Caco-2 (cell line): ENCODE results near the gene DENND2A. TPM values are rescaled to one million over a fixed set of nuclear protein-coding genes. Genes with fewer than 3 reads are reported as not detected.
A peak's percentile ranks its signal among the peaks of the same experiment; 100 is the strongest.

Experiments used
- BruUV-seq: library from RNA; stranded (reverse); fragments of 400-500 nt; replicated peaks from 2 replicates; lab custom pipeline; 2021; lab: Mats Ljungman, UMichigan
- CTCF ChIA-PET: fragments of 300-600 bp; sonication (Branson Sonifier 250); formaldehyde crosslinking; loops from one replicate; lab custom pipeline; 2022; ENCODE audit warnings: antibody characterized with exemption; lab: Charles Lee
- POLR2A ChIA-PET: fragments of 300-600 bp; sonication (Branson Sonifier 250); formaldehyde crosslinking; loops from one replicate; lab custom pipeline; 2022; ENCODE audit warnings: antibody characterized with exemption; lab: Charles Lee
- DNase-seq, 2 experiments: peaks; one replicate each; pipeline versions ENCODE4 v3.0.0 to v3.0.0-alpha.2; 2020 to 2022
- H3K27me3 ChIP-seq: replicated peaks from 2 replicates; pipeline ENCODE4 v1.6.0; 2011; ENCODE audit warnings: low read length; ENCODE audit not compliant: control insufficient read depth, insufficient read depth
- H3K36me3 ChIP-seq: 2 replicates; pipeline ENCODE4 v1.5.1; 2011; ENCODE audit warnings: low read length; ENCODE audit not compliant: control insufficient read depth, insufficient read depth
- H3K4me1 ChIP-seq: fragments of 250-450 bp; sonication (Bioruptor Pico); 2 replicates; pipeline ENCODE4 v1.5.1; 2020; ENCODE audit warnings: mild to moderate bottlenecking
- H3K4me3 ChIP-seq: 2 replicates; pipeline ENCODE4 v1.5.1; 2011; ENCODE audit warnings: low read depth, mild to moderate bottlenecking, control low read depth, low read length
- H3K9me3 ChIP-seq: fragments of 250-450 bp; sonication (Bioruptor Pico); 2 replicates; pipeline ENCODE4 v1.5.1; 2020; ENCODE audit warnings: mild to moderate bottlenecking, moderate library complexity
- H3K27ac Mint-ChIP-seq: one replicate; pipeline ENCODE4 v1.8.0; 2022; ENCODE audit warnings: mixed read lengths; ENCODE audit not compliant: unreplicated experiment
- H3K27me3 Mint-ChIP-seq: one replicate; pipeline ENCODE4 v1.8.0; 2022; ENCODE audit warnings: mixed read lengths; ENCODE audit not compliant: insufficient read depth, unreplicated experiment
- H3K36me3 Mint-ChIP-seq: one replicate; pipeline ENCODE4 v1.8.0; 2022; ENCODE audit warnings: mild to moderate bottlenecking, mixed read lengths; ENCODE audit not compliant: insufficient read depth, unreplicated experiment
- H3K4me1 Mint-ChIP-seq: one replicate; pipeline ENCODE4 v1.8.0; 2022; ENCODE audit warnings: low read depth, mixed read lengths; ENCODE audit not compliant: unreplicated experiment
- H3K4me3 Mint-ChIP-seq: one replicate; pipeline ENCODE4 v1.8.0; 2022; ENCODE audit warnings: mild to moderate bottlenecking, moderate library complexity, mixed read lengths; ENCODE audit not compliant: unreplicated experiment
- H3K9me3 Mint-ChIP-seq: one replicate; pipeline ENCODE4 v1.8.0; 2022; ENCODE audit warnings: mixed read lengths; ENCODE audit not compliant: unreplicated experiment
- CTCF ChIP-seq, 2 experiments: fragments of 200-600 bp in 1 of 2; IDR thresholded peaks; 1 replicate in 1 of 2; 2 replicates in 1 of 2; pipeline versions ENCODE4 v1.5.1 to v1.8.0; 2011 to 2022; ENCODE audit warnings: antibody characterized with exemption in 1 of 2, control low read depth in 1 of 2, inconsistent platforms in 1 of 2, low read depth in 1 of 2, low read length in 1 of 2, mild to moderate bottlenecking in 1 of 2, moderate library complexity in 1 of 2; ENCODE audit not compliant: insufficient read depth in 1 of 2, severe bottlenecking in 1 of 2, unreplicated experiment in 1 of 2
- intact Hi-C: fragments of 100-400 bp; cut with micrococcal nuclease; formaldehyde crosslinking; loops from one replicate; pipeline ENCODE4 v1.10.0; 2022; ENCODE audit not compliant: unreplicated experiment
- total RNA-seq: library from RNA; stranded (reverse); gene quantifications from 2 replicates; pipeline ENCODE4 v1.2.3, GENCODE V29; 2022

Gene DENND2A
- total RNA-seq, 1 experiment from 2014 or later = 0.95 TPM

DNA sequence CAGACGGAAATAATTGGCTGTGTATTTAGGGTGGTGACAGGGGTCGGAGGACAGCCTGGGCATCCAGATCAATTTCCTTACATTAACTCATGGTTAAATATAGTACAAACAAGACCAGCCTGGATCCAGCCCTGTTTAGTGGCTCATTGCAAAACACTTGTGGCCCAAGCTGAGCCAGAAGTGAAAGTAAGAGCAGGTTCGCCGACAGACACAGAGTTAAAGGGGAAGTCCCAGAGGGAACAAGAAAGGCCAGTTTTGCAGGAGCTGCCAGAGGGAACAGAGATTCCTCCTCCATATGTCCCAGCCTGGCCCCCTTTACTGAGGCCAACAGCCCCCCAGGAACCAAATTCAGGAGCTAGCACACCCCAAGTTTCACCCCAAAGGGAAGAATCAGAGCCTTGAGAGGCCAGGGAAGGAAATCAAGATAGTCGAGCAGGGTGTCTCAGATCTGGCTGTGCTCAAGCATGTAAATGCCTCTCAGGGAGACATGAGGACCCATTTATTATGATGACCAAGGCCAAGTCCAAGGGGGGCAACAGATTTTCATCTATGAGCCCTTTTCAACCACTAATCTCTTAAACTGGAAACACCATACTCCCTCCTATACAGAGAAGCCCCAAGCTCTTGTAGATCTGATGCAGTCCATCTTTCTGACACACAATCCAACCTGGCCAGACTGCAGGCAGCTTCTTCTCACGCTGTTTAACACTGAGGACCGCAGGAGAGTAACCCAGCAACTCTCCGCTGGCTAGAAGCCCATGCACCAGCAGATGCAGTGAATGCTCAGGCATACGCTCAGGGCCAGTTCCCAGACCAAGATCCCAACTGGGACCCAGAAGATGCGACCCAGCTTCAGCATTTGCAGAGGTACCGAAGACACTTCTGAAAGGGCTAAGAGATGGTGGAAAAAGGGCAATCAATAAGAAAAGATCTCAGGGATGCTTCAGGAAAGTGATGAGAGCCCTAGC lies 16.2 kb upstream of the DENND2A start:
- Histone ChIP-seq H3K36me3 (no peaks in the 10 kb centered on the region), H3K27me3 (no peaks in the 10 kb centered on the region), H3K4me1 (peaks cover 9% of the 10 kb centered on the region), H3K9me3 (no peaks in the 10 kb centered on the region), H3K4me3 (no peak overlapping the region)
- H3K4me3 Mint-ChIP-seq = peak overlapping the region; percentile 23
- peaks cover 12% of the 10 kb centered on the region for H3K4me1 Mint-ChIP-seq
- BruUV-seq = no TSS peak
- H3K36me3 Mint-ChIP-seq = no peaks in the 10 kb centered on the region
- intact Hi-C loops = loop anchor here (10.0 kb wide), 1 partner anchor 482 kb away; the partner anchor contains the start of gene KDM7A
- no peaks in the 10 kb centered on the region for H3K9me3 Mint-ChIP-seq
- peak; percentile 53 to 73 for DNase-seq
- H3K27ac Mint-ChIP-seq = no peak overlapping the region
- ChIA-PET POLR2A (interaction anchor here (0.5 kb wide), 1 partner anchor 31 kb away, joined by 8 read pairs; no protein-coding TSS in a partner anchor), CTCF (interaction anchor here (1.0 to 1.3 kb wide), 2 partner anchors 16 to 138 kb away, joined by 3 to 4 read pairs; partner anchors contain the start of gene ADCK2)
- H3K27me3 Mint-ChIP-seq = no peaks in the 10 kb centered on the region
- TF ChIP-seq CTCF (IDR thresholded peaks at IDR 0.05; ENCODE audit: insufficient read depth in 1 of 2, low read depth in 1 of 2, low read length in 1 of 2, severe bottlenecking in 1 of 2, unreplicated experiment in 1 of 2) = no peak

DNA sequence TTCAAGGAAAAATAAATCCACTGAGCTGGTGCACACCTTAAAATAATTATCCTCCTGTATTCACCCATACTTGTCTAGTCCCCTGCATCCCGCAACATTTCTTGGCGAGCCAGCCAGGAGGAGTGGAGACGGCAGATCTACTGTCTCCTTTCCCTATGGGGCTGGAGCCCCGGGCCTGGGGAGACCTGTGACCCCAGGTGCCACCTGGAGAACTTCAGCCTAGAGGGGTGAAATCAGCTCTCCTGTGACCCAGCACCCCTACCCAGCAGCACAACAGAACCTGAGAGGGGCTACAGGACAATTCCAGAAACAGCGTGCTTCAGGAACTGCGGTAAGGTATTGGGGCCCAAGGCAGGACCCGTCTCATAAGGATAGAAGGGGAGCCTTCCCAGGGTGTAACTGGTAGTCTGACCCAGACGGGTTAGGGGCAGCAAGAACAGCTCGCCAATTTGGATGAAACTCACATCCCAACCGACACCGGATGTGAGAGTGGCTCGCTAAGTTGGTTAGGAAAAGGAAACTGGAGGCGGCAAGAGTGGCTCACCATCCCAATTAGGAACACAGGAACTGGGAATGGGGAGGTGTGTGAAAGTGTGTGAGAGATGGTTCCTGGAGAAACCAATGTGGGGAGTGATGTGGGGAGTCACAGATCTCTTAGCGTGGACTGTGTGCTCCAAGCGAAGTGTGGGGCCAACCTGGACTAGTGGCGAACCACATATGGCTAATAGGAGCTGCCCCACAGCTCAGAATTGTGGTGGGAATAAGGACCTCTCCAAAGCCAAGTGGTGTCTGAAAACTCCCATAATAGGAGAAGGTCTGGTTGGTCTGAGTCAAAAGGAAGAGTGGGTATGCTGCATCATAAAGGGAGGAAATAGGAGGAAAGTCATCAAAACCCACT lies 15.1 kb upstream of the DENND2A start:
- Histone ChIP-seq H3K4me1 (peaks cover 9% of the 10 kb centered on the region), H3K27me3 (no peaks in the 10 kb centered on the region), H3K9me3 (no peaks in the 10 kb centered on the region), H3K4me3 (no peak overlapping the region), H3K36me3 (no peaks in the 10 kb centered on the region)
- no peak for TF ChIP-seq CTCF (IDR thresholded peaks at IDR 0.05; ENCODE audit: insufficient read depth in 1 of 2, low read depth in 1 of 2, low read length in 1 of 2, severe bottlenecking in 1 of 2, unreplicated experiment in 1 of 2)
- no peak for DNase-seq
- Mint-ChIP-seq H3K36me3 (no peaks in the 10 kb centered on the region), H3K4me1 (peaks cover 12% of the 10 kb centered on the region), H3K27ac (no peak overlapping the region), H3K9me3 (no peaks in the 10 kb centered on the region), H3K27me3 (no peaks in the 10 kb centered on the region), H3K4me3 (no peak overlapping the region)
- intact Hi-C loops = loop anchor here (10.0 kb wide), 1 partner anchor 481 kb away; the partner anchor contains the start of gene KDM7A
- no TSS peak for BruUV-seq
- POLR2A ChIA-PET = interaction anchor here (0.5 kb wide), 1 partner anchor 32 kb away, joined by 8 read pairs; no protein-coding TSS in a partner anchor
- CTCF ChIA-PET = interaction anchor here (1.0 to 1.3 kb wide), 2 partner anchors 17 to 137 kb away, joined by 3 to 4 read pairs; partner anchors contain the start of gene ADCK2
